ENCODE data around the gene AP4M1. TPM values are rescaled to one million over a fixed set of nuclear protein-coding genes. Genes with fewer than 3 reads are reported as not detected.

Gene AP4M1
- total and polyA plus RNA-seq, 9 of the 15 experiments (the other 6 are each of a cell fraction or from before 2014, with no cell fraction given), result 1.3 to 30.9 (median 14.1) TPM

GRCh38 chr7:100119072-100119969 is 17.9 kb downstream of the AP4M1 start, which contains the start of the genes CNPY4 and TAF6 (continued):
- TF ChIP-seq ARID2 (IDR thresholded peaks at IDR 0.05), result no peak
- peak; percentile 90 for TF ChIP-seq POLR2G (IDR thresholded peaks at IDR 0.05; ENCODE audit: low read depth, low read length)
- no peak for TF ChIP-seq U2AF1 (optimal IDR thresholded peaks at IDR 0.05; ENCODE audit: low read depth, low read length)
- no peak for TF ChIP-seq ZNF431 (CRISPR knock-in tag; IDR thresholded peaks at IDR 0.05)
- no peak; the same call in 1 of the 2 replicates for TF ChIP-seq LARP7 (IDR thresholded peaks at IDR 0.05)
- TF ChIP-seq, protein P1, sequence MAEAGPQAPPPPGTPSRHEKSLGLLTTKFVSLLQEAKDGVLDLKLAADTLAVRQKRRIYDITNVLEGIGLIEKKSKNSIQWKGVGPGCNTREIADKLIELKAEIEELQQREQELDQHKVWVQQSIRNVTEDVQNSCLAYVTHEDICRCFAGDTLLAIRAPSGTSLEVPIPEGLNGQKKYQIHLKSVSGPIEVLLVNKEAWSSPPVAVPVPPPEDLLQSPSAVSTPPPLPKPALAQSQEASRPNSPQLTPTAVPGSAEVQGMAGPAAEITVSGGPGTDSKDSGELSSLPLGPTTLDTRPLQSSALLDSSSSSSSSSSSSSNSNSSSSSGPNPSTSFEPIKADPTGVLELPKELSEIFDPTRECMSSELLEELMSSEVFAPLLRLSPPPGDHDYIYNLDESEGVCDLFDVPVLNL (CRISPR knock-in tag; IDR thresholded peaks at IDR 0.05; ENCODE audit: low read depth), result 0 out of 2 replicates have a peak, but pooled peaks have one; percentile 15
- 0 out of 2 replicates have a peak, but pooled peaks have one; percentile 22 for TF ChIP-seq TRIM28 (IDR thresholded peaks at IDR 0.05)
- no peak; the same call in 1 of the 2 replicates for TF ChIP-seq RHOXF2B (CRISPR knock-in tag; conservative IDR thresholded peaks at IDR 0.05)
- peak; percentile 89 for TF ChIP-seq ERF (CRISPR knock-in tag; IDR thresholded peaks at IDR 0.05)
- no peak for TF ChIP-seq CBFA2T2 (conservative IDR thresholded peaks at IDR 0.05)
- TF ChIP-seq CEBPB (tag; IDR thresholded peaks at IDR 0.05), result no peak
- TF ChIP-seq ZHX1 (conservative IDR thresholded peaks at IDR 0.05; ENCODE audit: low read length), result peak; percentile 55; the same call in 1 of the 2 replicates
- no peak for TF ChIP-seq PURB (CRISPR knock-in tag; IDR thresholded peaks at IDR 0.05; ENCODE audit: low read depth)
- TF ChIP-seq, protein P2, sequence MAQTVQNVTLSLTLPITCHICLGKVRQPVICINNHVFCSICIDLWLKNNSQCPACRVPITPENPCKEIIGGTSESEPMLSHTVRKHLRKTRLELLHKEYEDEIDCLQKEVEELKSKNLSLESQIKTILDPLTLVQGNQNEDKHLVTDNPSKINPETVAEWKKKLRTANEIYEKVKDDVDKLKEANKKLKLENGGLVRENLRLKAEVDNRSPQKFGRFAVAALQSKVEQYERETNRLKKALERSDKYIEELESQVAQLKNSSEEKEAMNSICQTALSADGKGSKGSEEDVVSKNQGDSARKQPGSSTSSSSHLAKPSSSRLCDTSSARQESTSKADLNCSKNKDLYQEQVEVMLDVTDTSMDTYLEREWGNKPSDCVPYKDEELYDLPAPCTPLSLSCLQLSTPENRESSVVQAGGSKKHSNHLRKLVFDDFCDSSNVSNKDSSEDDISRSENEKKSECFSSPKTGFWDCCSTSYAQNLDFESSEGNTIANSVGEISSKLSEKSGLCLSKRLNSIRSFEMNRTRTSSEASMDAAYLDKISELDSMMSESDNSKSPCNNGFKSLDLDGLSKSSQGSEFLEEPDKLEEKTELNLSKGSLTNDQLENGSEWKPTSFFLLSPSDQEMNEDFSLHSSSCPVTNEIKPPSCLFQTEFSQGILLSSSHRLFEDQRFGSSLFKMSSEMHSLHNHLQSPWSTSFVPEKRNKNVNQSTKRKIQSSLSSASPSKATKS (CRISPR knock-in tag; IDR thresholded peaks at IDR 0.05), result no peak
- TF ChIP-seq, protein P3, sequence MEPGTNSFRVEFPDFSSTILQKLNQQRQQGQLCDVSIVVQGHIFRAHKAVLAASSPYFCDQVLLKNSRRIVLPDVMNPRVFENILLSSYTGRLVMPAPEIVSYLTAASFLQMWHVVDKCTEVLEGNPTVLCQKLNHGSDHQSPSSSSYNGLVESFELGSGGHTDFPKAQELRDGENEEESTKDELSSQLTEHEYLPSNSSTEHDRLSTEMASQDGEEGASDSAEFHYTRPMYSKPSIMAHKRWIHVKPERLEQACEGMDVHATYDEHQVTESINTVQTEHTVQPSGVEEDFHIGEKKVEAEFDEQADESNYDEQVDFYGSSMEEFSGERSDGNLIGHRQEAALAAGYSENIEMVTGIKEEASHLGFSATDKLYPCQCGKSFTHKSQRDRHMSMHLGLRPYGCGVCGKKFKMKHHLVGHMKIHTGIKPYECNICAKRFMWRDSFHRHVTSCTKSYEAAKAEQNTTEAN (CRISPR knock-in tag; IDR thresholded peaks at IDR 0.05), result 0 out of 2 replicates have a peak, but pooled peaks have one; percentile 24
- TF ChIP-seq RBFOX2 (IDR thresholded peaks at IDR 0.05; ENCODE audit: low read depth, low read length), result peak; percentile 73

All from K562 (cell line).